HG02943 (cell line): Measurements from ENCODE around the gene FAM240B.

ENCODE experiments used
- ATAC-seq: cut with Tn5 transposase; IDR thresholded peaks from one replicate; pipeline ENCODE4 v1.9.1; 2021; ENCODE audit warnings: mild to moderate bottlenecking, low read depth, moderate library complexity; ENCODE audit not compliant: unreplicated experiment

Gene FAM240B

GRCh38 chr9:38705917-38706316 is 14.0 kb downstream of the FAM240B start:
- no peak for ATAC-seq

DNA sequence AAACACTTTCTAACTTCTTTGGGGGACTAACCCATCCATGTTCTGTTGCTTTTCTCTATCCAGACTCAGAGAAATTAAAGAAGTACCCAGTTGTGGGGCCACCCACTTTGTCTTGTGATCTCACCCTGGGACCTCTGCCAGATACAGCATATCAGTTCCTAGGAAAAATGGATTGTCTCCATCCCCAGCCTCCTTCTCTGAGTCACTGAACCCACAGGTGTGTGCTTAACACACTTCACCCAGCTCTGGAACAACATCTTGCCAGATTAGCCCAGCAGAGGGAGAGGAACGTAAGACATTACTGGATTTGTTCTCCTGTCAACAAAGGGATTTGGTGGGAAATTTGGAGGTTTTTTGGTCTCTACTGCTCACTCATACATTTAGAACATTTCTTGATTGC is 19.2 kb downstream of the FAM240B start:
- ATAC-seq: no peak

- ATAC-seq: no peak
Observed at GRCh38 chr9:38699337-38699736, 20.6 kb downstream of the FAM240B start.

DNA sequence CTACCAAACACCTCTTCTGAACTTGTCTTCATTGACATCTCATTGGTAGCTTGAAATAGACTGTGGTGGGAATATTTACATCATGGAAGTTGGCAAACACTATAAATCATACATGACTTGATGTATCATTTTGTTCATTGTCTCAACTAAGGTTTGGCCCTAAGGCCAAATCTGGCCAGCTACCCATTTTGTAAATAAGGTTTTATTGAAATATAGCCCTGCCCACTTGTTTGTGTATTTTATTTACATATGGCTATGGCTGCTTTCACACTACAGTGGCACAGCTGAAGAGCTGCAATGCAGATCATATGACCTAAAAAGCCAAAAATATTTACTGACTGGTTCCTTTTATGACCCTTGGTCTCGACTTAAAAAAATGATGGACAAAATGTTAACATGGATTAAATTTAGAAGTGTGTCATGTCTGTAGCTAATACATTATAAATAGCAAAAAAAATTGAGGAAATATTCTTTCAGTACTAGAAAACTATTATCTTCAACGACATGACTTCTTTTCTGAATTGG is 22.1 kb downstream of the FAM240B start:
- no peak for ATAC-seq

DNA sequence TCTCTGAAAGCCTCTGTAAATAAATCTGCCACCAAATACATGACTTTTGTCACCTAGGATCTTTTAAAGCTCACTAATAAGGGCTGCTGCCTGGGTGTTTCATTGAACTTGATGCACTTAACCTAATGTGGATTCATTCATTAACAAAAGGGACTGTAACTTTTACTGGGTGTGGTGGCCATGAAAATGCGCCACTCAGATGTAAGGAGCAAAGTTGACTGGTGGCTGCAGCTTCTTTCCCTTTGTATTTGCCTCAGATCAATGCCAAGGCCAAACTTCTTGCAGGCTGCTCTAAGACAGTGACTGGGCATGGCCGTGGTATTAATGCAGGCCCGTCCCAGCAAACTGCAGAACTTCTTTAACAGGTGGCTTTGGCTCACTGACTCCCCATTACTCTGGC is 22.9 kb downstream of the FAM240B start:
- no peak for ATAC-seq

DNA sequence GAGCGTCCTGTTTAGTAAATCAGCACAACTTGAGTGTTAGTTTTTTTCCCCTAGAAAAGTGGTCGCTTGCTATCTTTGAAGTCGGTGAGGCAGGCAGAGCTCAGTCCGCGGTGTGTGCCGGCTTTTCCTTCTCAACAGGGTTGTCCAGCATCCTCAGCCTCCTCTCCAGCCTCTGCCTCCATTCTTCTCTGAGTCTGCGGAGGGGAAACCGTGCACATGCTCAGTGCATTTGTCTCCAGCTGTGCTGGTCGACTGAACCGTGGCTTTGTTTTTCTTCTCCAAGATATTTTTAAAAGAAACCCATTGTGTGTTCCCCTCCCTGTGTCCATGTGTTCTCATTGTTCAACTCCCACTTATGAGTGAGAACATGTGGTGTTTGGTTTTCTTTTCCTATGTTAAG is 25.3 kb downstream of the FAM240B start:
- ATAC-seq: no peak

GRCh38 chr9:38692707-38693106 is 27.2 kb downstream of the FAM240B start:
- no peak for ATAC-seq

DNA sequence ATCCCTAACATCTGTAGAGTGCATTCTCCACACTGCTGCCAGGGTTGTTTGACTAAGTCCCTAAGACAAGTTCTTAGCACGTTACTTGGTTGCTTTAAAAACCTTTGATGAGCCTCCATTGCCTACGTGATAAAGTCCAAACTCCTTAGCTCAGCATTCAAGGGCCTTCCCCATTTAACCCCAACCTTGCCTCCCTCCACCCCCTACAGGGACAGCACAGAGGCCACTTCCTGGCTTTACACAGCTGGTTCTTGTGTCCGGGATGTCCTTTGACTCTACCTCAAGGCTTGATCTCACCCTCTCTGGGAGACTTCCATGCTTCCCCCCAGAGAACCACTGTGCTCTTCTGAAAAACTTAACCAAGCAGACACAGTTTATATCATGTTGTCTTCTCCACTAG is 29.4 kb downstream of the FAM240B start:
- ATAC-seq: no peak

DNA sequence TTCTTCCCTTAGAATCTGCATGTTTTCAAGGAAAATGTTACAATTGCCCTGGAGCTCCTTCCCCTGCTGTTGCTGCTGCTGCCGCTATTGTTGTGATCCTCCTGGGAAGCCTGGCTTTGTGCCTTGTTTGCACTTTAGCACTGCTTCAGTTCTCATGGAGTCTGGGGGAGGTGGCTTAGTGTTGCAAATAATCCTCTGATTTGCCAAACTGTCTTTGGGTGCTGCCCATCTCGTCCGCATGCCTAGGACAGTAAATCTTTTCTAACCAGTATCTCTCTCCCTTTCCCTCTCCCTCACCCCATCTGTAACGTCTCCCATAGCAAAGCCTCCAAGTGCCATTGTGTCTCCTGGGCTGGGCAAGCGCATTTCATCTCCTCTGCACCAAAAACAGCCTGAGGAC is 30.3 kb downstream of the FAM240B start:
- ATAC-seq: no peak

DNA sequence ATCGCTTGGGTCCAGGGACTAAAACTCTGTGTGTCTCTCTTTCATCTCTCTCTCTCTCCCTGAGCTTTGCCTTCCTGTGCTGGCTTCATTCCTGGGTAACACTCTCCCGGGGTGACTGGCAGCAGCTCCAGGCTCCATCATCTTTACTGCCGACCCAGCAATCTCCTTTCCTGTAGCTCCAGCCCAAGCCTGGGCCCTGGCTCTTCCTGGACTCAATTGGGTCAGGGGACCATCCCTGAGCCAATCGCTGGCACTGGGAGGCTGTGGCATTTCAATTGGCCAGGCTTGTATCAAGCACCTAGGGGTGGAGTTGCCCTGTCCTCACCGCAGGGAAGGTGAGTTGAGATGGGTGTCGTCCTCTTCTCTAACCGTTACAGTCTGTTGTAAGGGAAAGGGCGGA is 31.9 kb downstream of the FAM240B start:
- ATAC-seq: no peak

DNA sequence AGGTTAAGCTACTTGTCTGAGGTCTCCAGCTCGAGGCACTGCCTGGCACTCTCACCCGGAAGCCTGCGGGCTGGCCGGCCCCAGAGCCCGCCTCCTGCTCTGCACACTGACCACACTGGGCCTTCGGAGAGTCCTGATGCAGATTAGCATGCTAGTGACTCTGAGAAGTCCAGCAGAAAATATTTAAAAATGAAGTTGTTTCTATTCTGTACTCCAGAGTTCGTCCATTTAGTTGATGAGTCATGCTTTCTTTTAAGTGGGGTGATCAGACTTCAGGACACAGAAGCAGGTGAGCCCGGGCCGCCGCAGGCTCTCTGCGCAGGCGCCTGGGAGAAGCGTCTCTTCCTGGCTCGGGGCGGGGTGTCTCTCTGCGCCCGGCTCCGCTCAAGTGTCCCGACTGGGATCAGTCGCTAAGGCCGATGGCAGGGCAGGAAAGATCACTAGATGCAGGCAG is 32.5 kb downstream of the FAM240B start:
- no peak for ATAC-seq

DNA sequence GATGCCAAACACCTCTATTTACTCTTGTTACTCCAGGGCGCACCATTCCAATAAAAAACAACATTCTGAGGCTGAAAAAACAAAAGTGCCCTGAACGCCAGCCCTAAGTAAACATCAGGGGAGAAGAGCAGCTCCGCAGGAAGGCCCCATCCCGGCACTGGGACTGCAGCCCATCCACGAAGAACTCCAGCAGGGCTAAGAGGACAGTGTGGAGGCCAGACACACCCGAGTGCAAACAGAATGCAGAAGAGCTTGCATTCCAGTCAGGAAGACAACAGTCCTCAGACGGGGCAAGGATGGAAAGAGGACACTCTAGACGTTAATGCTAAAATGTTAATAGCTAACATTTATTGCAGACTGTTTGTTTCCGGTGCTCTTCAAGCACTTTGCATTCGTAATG is 33.0 kb downstream of the FAM240B start:
- no peak for ATAC-seq

- ATAC-seq: no peak
Observed at GRCh38 chr9:38685535-38685934, 34.4 kb downstream of the FAM240B start.

DNA sequence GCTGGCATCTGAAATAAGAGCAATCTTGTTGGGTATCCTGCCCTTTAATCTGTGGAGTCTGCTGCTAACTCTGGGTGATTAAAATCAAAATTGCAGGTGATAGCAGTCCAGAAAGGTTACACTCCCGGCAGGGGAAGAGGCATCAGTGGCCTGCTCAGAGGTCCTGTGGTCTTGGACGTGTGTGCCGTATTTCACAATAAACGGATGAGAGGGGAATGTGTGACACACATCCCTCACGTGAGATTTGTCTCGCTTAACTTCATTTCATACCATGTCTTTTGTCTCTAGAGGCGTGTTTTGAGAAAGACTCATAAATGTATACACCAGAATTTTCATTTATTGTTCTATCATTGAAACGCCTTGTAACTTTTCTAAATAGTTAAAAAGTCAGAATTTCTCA is 36.6 kb downstream of the FAM240B start:
- ATAC-seq: no peak

GRCh38 chr9:38682713-38683112 is 37.2 kb downstream of the FAM240B start:
- no peak for ATAC-seq

- no peak for ATAC-seq
Observed at GRCh38 chr9:38681747-38682227, 38.1 kb downstream of the FAM240B start.

DNA sequence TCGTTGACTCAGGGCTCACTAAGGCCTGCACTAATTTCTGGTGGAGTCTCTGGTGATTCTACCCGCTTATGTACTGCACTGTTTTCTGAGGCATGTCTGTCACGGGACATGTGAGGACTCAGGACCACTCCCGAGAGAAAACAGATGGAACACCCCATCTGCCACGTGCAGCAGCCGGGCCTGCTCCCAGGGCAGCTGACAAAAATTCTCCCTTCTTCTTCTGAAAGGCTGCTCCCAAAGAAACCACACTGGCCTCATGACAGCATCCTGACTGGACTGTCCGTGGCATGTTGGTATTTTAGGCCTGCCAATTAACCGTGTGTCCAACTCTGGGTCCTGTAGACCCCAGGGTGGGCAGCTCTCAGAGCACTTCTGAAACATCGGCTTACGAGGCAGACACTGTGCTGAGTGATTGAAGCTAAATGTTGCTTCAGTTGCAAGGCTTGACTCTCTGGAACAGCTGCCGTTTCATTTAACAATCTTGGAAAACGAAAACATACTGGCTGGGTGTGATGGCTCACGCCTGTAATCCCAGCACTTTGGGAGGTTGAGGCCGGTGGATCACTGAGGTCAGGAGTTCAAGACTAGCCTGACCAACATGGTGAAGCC is 39.0 kb downstream of the FAM240B start:
- ATAC-seq: no peak

DNA sequence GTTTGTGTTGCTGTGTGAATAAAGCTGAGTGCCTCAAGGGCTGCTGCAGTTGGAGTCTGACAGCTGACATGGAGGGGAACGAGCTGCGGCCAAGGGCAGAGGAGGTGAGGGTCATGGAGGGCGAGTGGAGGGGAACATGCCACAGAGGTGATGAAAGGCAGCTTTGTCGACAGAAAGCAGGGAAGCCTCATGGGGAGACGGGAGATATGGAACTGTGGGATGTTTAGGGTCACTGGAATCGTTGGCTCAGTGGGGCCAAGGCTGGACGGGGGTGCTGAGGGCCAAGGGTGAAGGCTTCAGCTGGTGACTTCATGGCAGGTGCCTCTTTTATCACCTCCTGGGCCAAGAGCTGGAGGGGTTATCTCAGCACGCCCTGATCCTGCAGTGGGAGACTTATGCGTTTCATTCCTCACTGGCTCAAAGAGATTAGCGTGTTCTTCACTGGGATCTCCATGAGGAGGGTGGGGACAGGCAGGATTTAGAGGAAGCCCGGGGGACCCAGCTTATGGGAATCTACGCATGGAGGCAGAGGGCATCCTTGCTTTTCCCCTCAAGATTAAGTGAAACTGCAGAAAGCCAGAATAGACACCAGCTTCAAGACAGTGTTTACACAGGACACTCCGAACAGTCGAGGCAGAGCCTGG is 42.2 kb downstream of the FAM240B start:
- ATAC-seq: no peak

GRCh38 chr9:38675831-38676230 is 44.1 kb downstream of the FAM240B start:
- no peak for ATAC-seq

DNA sequence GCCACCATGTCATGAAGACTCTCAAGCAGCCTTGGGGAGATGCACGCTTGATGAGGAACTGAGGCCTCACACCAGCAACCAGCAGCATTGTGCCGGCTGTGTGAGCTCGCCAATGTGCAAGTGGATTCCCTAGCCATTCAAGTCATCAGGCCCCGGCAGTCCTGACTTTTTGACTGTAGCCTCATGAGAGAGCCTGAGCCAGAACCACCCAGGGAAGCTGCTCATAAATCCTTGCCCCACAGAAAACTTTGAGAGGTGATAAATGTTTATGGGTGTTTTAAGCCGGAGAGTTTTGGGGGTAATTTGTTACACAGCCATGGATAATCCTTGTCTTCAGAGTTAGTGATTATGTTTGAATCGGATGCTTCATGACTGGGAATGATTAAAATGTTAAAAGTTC is 44.7 kb downstream of the FAM240B start:
- no peak for ATAC-seq

DNA sequence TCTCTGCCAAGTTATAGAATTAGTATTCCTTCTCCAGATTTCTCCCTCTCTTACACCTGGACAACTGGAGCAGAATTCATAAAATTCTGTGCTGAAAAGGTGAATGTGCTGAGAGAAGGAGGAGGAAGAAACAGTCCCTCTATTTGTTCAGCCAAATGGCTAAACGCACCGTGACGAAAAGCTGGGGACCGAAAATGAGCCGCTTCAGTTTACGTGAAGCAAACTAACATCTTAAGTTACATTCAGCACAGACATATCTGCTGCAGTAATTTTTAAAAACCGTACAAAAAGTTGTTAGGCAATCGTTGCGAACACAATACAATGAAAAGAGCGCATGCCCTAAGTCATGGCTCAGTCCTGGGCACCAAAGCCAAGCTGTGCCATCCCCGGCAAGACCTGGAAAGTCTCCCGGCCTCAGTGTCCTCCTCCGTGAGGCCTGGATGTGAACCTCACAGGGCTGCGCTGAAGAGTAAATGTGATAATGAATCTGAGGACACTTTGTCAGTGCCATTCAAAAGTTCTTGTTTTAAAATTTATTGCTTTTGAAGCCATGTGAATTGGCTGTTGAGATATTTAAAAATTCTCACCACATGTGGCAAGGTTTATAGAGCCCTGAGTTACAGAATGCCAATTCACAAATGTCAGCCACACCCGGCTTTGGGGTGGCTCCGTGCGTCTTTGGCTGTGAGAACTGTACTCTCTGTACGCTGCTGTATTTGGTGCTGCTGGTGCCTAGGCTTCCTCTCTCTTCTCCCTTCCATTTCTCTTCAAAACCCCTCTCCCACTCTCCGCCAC is 46.3 kb downstream of the FAM240B start:
- ATAC-seq: no peak
